HG02642 (cell line): ENCODE data around the gene NCEH1.

Experiments
- ATAC-seq: cut with Tn5 transposase; IDR thresholded peaks from one replicate; pipeline ENCODE4 v1.9.1; 2021; ENCODE audit warnings: mild to moderate bottlenecking; ENCODE audit not compliant: unreplicated experiment, poor library complexity

The NCEH1 gene

GRCh38 chr3:172649987-172650386 is 60.9 kb downstream of the NCEH1 start:
- ATAC-seq, result no peak

GRCh38 chr3:172648747-172649146 is 62.1 kb downstream of the NCEH1 start:
- ATAC-seq, result no peak

DNA sequence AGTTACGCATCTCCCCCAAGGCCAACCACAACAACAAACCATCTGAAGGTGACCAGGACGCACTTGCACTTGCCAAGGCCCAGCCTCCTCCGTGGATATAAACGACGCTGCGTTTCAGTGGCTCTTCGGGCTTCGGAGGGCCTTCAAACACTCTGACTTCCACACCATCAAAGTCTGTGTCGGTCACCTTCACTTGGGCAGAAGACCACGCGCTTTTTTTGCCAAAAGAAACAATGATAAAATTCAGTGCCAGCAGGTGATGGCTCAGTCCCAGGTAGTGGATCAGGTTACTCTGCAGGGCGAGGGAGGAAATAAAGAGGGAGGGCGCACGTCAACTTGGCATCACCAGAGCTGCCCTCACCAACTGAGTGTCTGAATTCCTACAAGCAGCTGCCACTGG is 63.0 kb downstream of the NCEH1 start:
- no peak for ATAC-seq

GRCh38 chr3:172647080-172647479 is 63.8 kb downstream of the NCEH1 start:
- ATAC-seq, result no peak

DNA sequence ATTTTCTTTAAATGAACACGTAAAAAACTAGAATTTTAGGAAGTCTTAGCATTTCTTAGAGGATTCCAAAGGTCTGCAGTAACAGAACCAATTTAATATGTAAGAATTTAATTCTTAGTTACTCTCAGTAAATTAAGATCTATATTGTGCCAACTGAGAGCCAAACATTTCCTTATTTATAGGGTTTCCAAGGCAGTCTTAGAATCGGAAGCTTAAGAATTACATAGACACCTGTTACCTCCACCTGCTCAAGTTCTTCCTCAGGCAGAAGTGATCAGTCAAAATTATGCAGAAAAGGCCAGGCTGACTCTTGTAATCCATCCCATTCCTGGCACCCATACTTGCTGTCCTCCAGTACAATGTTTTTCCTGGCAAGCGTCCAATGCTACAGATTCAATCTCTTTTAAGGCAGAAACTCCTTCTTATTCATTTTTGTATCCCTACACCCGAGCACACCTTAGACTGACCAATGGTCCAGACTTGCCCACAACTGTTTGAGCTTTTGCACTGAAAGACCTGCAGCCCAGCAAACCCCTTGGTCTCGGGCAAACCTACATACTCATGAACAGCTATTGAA is 64.3 kb downstream of the NCEH1 start:
- no peak for ATAC-seq

GRCh38 chr3:172644258-172644657 is 66.6 kb downstream of the NCEH1 start:
- ATAC-seq, result no peak

- no peak for ATAC-seq
Observed at GRCh38 chr3:172643506-172644179, 67.2 kb downstream of the NCEH1 start.

GRCh38 chr3:172641291-172641690 is 69.6 kb downstream of the NCEH1 start:
- no peak for ATAC-seq

DNA sequence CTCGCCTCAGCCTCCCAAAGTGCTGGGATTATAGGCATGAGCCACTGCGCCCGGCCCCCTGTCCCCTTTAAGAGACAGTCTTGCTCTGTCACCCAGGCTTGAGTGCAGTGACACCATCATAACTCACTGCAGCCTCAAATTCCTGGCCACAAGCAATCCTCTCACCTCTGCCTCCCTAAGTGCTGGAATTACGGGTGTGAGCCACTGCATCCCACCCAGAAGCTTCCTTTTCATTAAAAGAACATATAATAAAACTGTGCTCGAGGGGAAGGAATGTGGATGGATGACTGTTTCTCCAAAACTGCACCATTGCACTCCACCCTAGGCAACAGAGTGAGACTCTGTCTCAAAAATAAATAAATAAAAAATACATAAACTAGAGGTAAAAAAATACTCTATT is 70.1 kb downstream of the NCEH1 start:
- no peak for ATAC-seq

DNA sequence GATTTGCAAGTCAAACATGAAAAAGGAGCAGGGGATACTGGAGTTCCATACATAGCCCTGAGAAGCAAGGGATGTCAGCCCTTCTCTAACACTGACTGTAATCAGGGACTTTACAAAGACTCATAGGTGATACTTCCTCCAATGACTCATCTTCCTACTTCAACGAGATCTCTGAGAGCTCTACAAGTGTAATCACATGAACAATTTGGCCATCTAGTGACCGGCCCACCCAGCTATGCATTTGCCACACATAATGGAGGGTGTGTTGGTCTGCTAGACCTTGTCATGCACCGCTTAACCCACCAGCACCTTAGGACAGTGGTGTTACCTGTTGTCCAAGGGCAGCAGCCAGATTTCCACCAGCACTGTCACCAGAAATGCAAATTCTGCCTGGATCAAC is 75.3 kb downstream of the NCEH1 start:
- ATAC-seq, result peak; percentile 98

- no peak for ATAC-seq
Observed at GRCh38 chr3:172634948-172635347, 75.9 kb downstream of the NCEH1 start.

DNA sequence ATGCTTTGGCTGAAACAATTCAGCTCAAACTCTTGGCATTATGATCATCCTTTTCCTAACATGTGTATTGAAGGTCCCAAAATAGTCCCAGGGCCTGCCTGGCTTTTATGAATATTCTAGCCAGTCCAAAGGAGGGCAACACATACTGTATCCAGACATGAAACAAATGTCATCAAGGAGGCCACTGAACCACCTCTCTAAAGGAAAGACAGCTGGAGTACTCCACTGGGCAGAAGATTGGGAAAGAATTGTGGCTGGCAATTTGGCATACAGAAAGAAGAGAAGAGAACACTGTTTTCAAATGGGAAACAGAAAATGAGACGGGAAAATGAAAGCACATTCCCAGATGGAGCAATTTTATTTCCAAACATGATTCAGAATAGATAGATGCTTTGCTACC is 80.6 kb downstream of the NCEH1 start:
- ATAC-seq, result no peak

GRCh38 chr3:172629470-172629869 is 81.4 kb downstream of the NCEH1 start:
- ATAC-seq, result no peak

DNA sequence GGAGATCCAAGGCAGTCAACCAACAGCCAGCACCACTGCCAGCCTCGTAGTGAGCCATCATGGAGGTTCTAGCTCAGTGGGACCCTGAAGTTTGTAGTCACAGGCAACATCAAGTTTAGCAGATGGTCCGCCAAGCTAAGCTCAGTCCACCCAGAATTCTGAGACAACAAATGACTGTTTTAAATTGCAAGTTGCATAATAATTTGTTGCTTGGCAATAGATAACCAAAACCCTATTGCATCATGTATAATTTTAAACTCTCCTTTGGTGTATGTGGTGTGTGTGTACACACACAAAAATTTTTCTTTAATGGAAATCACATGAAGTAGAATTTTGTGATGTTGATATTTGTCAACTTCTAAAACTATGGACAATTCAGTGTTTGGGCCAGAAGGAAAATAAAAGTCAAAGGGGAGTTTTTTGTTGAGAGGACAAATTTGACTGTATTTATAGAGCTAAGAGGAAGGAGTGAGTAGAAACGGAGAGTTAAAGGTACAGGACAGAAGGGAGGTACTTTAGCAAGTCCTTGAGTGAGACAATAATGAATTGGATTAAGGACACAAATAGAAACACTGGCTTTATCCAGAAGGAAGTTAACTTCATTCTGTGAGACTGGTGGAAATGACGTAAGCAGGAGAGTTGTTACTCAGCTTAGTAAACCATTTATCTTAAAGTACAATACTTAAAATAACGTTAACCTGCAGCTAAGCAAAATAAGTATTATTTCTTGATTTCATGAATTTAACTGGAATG is 83.6 kb downstream of the NCEH1 start:
- ATAC-seq, result no peak

DNA sequence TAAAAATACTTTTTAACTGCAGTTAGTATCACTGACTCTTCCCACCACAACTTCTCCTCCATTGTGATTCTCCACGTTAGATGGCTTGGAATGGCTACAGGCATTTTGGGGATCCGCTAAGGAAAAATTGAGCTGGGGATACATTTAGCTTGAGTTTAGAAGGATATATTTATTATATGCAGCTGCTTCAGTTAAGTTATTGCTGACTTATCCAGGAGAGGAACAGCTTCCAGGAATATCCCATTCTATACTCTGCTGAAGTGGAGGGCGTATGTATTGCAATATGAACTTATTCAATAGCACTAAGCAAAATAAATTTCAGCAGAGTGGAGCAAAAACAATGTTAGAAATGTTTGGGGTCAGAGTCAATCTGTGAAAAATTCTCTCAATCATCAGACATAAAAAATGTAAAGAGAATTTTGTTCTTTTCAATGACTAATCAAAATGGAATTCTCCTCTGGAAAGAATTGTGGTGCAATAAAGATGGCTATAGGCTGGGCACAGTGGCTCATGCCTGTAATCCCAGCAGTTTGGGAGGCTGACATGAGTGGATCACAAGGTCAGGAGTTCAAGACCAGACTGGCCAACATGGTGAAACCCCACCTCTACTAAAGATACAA is 84.7 kb downstream of the NCEH1 start:
- no peak for ATAC-seq

DNA sequence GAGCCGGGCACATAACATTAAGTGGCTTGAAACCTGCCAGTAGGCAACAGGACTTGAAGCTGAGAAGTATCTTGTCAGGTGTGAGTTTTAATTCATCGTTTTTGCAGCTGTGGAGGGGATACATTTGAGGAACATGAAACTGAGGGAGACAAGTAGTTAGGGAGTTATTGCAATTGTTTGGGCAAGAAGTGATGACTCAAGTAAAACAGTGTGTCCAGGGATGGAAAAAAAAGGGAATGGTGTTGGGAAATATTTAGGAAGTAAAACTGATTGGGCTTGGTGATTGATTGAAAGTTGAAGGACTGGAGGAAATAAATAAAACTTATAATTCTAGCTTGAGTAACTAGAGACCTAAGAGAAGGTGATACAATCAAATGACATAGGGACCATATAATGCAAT is 85.5 kb downstream of the NCEH1 start:
- ATAC-seq, result no peak

DNA sequence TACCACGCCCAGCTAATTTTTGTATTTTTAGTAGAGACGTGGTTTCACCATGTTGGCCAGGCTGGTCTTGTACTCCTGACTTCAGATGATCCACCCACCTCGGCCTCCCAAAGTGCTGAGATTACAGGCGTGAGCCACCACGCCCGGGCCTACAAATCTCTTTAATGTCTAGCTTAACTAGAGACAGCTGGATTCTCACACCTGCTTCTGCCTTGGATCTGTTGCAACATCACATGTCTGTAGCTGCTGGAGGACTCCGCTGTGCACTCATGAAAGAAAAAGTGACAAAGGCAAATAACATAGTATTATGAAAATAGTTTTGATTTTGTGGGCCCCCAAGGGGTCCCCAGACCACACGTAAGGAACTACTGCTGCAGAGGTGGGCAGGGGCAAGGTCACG is 85.9 kb downstream of the NCEH1 start:
- ATAC-seq, result no peak

DNA sequence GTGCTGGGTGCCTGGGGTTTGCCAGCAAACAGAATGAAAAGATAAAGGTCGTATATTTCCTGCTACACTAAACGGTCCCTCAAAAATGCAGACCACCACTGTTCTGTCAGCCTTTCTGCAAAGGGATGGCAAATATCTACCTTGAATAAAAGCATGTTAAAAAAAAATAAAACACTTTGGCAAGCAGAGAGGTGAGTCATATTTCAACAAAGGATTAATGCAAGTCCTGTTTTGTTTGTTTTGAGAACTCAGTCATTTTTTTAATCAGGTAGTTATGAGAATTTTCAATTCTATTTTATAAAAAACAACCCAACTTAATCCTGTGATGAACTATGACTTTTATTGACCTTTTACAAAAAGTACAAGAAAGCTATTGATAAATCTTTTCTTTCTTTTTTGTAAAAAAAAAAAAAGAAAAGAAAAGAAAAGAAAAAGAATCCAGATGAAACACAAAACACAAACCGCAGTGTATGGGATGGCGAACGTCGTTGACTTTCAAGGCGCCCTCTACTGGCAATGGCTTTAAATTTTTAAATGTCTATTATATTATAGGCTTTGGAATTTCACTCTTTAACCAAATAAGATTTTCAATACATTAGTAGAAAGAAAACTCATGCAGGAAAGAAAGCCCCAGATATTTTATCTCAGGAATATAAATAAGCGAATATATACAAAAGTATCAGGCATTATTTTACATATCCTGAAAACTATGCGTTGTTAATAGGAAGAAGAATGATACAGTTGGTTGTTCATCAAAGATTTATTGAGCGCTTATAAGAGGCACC is 87.8 kb downstream of the NCEH1 start:
- no peak for ATAC-seq

DNA sequence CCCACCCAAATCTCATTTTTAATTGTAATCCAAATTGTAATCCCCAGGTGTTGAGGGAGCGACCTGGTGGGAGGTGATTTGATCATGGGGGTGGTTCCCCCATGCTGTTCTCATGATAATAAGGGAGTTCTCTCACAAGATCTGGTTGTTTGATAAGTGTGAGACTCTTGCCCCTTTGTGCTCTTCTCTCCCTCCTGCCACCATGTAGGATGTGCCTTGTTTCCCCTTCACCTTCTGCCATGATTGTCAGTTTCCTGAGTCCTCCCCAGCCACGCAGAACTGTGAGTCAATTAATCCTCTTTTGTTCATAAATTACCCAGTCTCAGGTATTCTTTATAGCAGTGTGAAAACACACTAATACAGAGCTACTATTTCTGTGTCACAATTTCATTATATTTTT is 88.7 kb downstream of the NCEH1 start:
- no peak for ATAC-seq

- ATAC-seq, result no peak
Observed at GRCh38 chr3:172617976-172618375, 92.9 kb downstream of the NCEH1 start.
